GM23338 (cell line): ENCODE data around the gene PSMD14.

Source experiments
- CREB1 ChIP-seq: fragments of 250-450 bp; sonication (Bioruptor Pico); IDR thresholded peaks from 2 replicates; pipeline ENCODE4 v1.5.0; 2020; ENCODE audit warnings: low read depth, mild to moderate bottlenecking, moderate library complexity
- CTCF ChIP-seq, 2 experiments: fragments of 200-600 bp in 1 of 2; sonication (generic) in 1 of 2; conservative IDR thresholded peaks; 2 replicates each; pipeline versions ENCODE4 v1.5.1 to v1.6.1; 2016 to 2017; ENCODE audit warnings: antibody characterized with exemption in 2 of 2, low read depth in 2 of 2, mild to moderate bottlenecking in 2 of 2, moderate library complexity in 1 of 2
- EZH2phosphoT487 ChIP-seq: fragments of 200-600 bp; sonication (generic); IDR thresholded peaks from one replicate; pipeline ENCODE4 v1.8.1; 2018; ENCODE audit warnings: antibody characterized with exemption; ENCODE audit not compliant: unreplicated experiment
- JUNB ChIP-seq: IDR thresholded peaks from one replicate; pipeline ENCODE4 v1.6.1; 2016; ENCODE audit warnings: antibody characterized with exemption; ENCODE audit not compliant: unreplicated experiment
- POLR2AphosphoS5 ChIP-seq: IDR thresholded peaks from 2 replicates; pipeline ENCODE4 v1.6.1; 2016; ENCODE audit warnings: antibody characterized with exemption, low read depth
- TF ChIP-seq, protein P1 (sequence below): IDR thresholded peaks from one replicate; pipeline ENCODE4 v1.6.1; 2018; ENCODE audit warnings: antibody characterized with exemption; ENCODE audit not compliant: unreplicated experiment

DNA sequence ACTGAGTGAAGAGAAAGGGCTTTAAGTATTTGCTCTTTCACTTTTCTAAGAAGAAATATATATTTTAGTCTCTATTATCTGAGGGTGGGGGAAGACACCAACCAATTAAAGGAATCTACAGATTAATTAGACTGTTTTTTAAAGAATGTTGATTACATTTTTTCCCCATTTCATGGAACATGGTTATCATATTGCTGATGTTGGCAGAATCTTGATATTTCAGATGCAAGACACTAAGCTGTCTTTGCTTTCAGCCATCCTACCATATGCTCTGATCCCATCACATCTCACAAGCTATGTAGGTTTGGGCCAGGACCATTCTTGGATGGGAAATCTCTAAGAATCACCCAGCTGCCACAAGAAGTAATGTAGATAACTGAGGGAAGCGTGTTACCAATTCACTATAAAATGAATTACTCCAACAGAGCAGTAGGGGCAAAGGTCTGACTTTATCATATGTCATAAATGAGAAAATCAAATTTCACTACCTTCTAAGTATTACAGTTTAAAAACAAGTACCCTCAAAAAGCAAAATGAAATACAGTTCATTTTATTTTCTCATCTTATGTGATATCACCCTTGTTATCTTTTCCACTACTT is 101.2 kb downstream of the PSMD14 start:
- TF ChIP-seq EZH2phosphoT487 = no peak
- no peak for TF ChIP-seq CREB1 (CRISPR knock-in tag)
- TF ChIP-seq CTCF (conservative IDR thresholded peaks at IDR 0.05; ENCODE audit: low read depth in 2 of 2) = no peak
- TF ChIP-seq POLR2AphosphoS5 = no peak
- TF ChIP-seq JUNB = no peak
- TF ChIP-seq, protein P1, sequence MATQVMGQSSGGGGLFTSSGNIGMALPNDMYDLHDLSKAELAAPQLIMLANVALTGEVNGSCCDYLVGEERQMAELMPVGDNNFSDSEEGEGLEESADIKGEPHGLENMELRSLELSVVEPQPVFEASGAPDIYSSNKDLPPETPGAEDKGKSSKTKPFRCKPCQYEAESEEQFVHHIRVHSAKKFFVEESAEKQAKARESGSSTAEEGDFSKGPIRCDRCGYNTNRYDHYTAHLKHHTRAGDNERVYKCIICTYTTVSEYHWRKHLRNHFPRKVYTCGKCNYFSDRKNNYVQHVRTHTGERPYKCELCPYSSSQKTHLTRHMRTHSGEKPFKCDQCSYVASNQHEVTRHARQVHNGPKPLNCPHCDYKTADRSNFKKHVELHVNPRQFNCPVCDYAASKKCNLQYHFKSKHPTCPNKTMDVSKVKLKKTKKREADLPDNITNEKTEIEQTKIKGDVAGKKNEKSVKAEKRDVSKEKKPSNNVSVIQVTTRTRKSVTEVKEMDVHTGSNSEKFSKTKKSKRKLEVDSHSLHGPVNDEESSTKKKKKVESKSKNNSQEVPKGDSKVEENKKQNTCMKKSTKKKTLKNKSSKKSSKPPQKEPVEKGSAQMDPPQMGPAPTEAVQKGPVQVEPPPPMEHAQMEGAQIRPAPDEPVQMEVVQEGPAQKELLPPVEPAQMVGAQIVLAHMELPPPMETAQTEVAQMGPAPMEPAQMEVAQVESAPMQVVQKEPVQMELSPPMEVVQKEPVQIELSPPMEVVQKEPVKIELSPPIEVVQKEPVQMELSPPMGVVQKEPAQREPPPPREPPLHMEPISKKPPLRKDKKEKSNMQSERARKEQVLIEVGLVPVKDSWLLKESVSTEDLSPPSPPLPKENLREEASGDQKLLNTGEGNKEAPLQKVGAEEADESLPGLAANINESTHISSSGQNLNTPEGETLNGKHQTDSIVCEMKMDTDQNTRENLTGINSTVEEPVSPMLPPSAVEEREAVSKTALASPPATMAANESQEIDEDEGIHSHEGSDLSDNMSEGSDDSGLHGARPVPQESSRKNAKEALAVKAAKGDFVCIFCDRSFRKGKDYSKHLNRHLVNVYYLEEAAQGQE = no peak
